ENCODE measurements around the gene EDEM2. TPM values are rescaled to one million over a fixed set of nuclear protein-coding genes. Genes with fewer than 3 reads are reported as not detected.
A peak's percentile ranks its signal among the peaks of the same experiment; 100 is the strongest.
"Not testable (repeated sequence)": the region's sequence is repeated elsewhere in the genome, so short reads cannot be mapped to it uniquely, and the experiment has no call there.

Gene EDEM2
- total RNA-seq, 4 donors from 2014 or later: 13.3 to 20.3 (median 14.6) TPM

DNA sequence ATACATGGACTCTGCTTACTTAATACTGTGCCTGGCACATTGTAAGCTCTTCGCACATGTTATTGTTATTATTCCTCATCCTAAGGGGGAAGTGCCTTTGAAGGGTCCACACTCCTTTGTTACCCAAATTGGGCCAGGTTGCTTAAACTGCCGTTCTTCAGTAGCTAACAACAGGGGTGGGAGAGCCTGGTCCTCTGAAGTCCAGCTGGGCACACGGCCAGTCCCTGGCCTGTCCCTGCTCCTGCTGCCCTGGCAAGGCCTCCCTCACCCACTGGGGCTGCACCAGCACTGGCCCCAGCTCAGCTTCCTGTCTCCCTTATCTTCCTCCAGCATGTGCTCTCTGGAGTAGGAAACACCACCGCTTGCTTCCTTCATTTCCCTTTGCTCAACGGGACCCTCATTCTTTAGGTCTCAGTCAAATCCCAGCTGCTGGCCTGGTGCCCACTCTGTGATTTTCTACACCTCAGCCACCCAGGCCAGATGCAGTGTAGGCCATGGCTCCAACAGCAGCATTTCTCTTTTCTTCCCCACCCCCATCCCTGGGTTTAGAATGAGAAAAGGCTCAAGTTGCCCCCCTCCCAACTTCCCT lies 19.2 kb upstream of the EDEM2 start:
- 23% methylated on average over 4 of the region's 5 CpGs for WGBS
- no peak for DNase-seq (ENCODE audit: extremely low spot score)
- H3K9me3 ChIP-seq: no peaks in the 10 kb centered on the region
- intact Hi-C loops (cut with DNase I): no loop called here
- H3K4me3 ChIP-seq: no peak overlapping the region
- peak overlapping the region in 1 of 4 donors; percentile 34 for H3K27ac ChIP-seq (replicated peaks in 1 of 4)
- TF ChIP-seq POLR2AphosphoS5 (IDR thresholded peaks at IDR 0.05) (peak; percentile 36 to 44), POLR2A (IDR thresholded peaks at IDR 0.05; ENCODE audit: low read depth) (no peak)
- no peaks in the 10 kb centered on the region for H3K36me3 ChIP-seq
- H3K4me1 ChIP-seq: peaks cover 8 to 20% (median 17%) of the 10 kb centered on the region in 4 donors
- no peaks in the 10 kb centered on the region for H3K27me3 ChIP-seq

GRCh38 chr20:35165221-35166185 lies 18.4 kb upstream of the EDEM2 start:
- 88% methylated on average over 4 of the region's 4 CpGs for WGBS
- H3K4me1 ChIP-seq: peaks cover 7 to 15% (median 14%) of the 10 kb centered on the region in 4 donors
- H3K27ac ChIP-seq (replicated peaks in 1 of 4): peak overlapping the region in 1 of 4 donors; percentile 34
- no peaks in the 10 kb centered on the region for H3K9me3 ChIP-seq
- H3K4me3 ChIP-seq: no peak overlapping the region
- H3K27me3 ChIP-seq: no peaks in the 10 kb centered on the region
- no peaks in the 10 kb centered on the region for H3K36me3 ChIP-seq
- intact Hi-C loops (cut with DNase I): no loop called here
- no peak for TF ChIP-seq POLR2A (IDR thresholded peaks at IDR 0.05; ENCODE audit: low read depth)
- TF ChIP-seq CTCF (IDR thresholded peaks at IDR 0.05): no peak
- no peak for TF ChIP-seq EP300 (IDR thresholded peaks at IDR 0.05)
- TF ChIP-seq POLR2AphosphoS5 (IDR thresholded peaks at IDR 0.05): no peak
- no peak for DNase-seq (ENCODE audit: extremely low spot score)

DNA sequence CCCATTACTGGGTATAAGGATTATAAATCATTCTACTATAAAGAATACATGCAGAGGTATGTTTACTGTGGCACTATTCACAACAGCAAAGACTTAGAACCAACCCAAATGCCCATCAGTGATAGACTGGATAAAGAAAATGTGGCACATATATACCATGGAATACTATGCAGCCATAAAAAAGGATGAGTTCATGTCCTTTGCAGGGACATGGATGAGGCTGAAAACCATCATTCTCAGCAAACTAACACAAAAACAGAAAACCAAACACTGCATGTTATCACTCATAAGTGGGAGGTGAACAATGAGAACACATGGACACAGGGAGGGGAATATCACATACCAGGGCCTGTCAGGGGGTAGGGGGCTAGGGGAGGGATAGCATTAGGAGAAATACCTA lies 17.4 kb upstream of the EDEM2 start:
- DNase-seq (ENCODE audit: extremely low spot score); H3K4me3 ChIP-seq; H3K9me3 ChIP-seq; H3K27me3 ChIP-seq; H3K27ac ChIP-seq (replicated peaks in 1 of 4); intact Hi-C loops (cut with DNase I); H3K36me3 ChIP-seq: not testable (repeated sequence)
- peaks cover 7 to 15% (median 14%) of the 10 kb centered on the region in 4 donors for H3K4me1 ChIP-seq

DNA sequence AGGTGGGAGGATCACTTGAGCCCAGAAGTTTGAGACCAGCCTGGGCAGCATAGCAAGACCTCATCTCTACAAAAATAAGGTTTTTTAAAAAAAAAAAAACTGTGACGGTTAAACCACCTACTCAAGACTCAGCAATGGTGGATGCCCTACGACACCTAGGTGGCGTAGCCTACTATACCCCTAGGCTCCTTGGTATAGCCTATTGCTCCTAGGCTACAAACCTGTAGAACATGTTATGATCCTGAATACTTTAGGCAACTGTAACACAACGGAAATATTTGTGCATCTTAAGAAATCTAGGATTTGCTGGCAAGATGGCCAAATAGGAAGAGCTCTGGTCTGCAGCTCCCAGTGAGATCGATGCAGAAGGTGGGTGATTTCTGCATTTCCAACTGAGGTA lies 13.2 kb upstream of the EDEM2 start:
- DNase-seq (ENCODE audit: extremely low spot score); H3K4me3 ChIP-seq; H3K9me3 ChIP-seq; H3K27ac ChIP-seq (replicated peaks in 1 of 4); intact Hi-C loops (cut with DNase I); H3K27me3 ChIP-seq; H3K4me1 ChIP-seq; H3K36me3 ChIP-seq: not testable (repeated sequence)
- 99% methylated on average over 5 of the region's 5 CpGs for WGBS

- Histone ChIP-seq H3K9me3 (no peaks in the 10 kb centered on the region), H3K27ac (replicated peaks in 1 of 4) (no peak overlapping the region), H3K36me3 (no peaks in the 10 kb centered on the region), H3K27me3 (no peaks in the 10 kb centered on the region), H3K4me1 (no peaks in the 10 kb centered on the region), H3K4me3 (no peak overlapping the region)
- no peak for DNase-seq (ENCODE audit: extremely low spot score)
- 89% methylated on average over 6 of the region's 6 CpGs for WGBS
- intact Hi-C loops (cut with DNase I): no loop called here
- TF ChIP-seq POLR2A (IDR thresholded peaks at IDR 0.05; ENCODE audit: low read depth) (no peak), CTCF (IDR thresholded peaks at IDR 0.05) (no peak), EP300 (IDR thresholded peaks at IDR 0.05) (no peak), POLR2AphosphoS5 (IDR thresholded peaks at IDR 0.05) (no peak)
Observed at GRCh38 chr20:35156978-35157377, 9.8 kb upstream of the EDEM2 start.

GRCh38 chr20:35155936-35156335 lies 8.8 kb upstream of the EDEM2 start:
- Histone ChIP-seq H3K9me3 (no peaks in the 10 kb centered on the region), H3K4me3 (no peak overlapping the region), H3K36me3 (no peaks in the 10 kb centered on the region), H3K4me1 (no peaks in the 10 kb centered on the region), H3K27me3 (no peaks in the 10 kb centered on the region), H3K27ac (replicated peaks in 1 of 4) (no peak overlapping the region)
- TF ChIP-seq EP300 (IDR thresholded peaks at IDR 0.05): no peak
- TF ChIP-seq POLR2AphosphoS5 (IDR thresholded peaks at IDR 0.05): no peak
- TF ChIP-seq POLR2A (IDR thresholded peaks at IDR 0.05; ENCODE audit: low read depth): no peak
- intact Hi-C loops (cut with DNase I): no loop called here
- 88% methylated on average over 2 of the region's 2 CpGs for WGBS
- no peak for DNase-seq (ENCODE audit: extremely low spot score)

Measured in esophagus muscularis mucosa (tissue), 4 donors.